ENCODE measurements around the gene SMIM21.

DNA sequence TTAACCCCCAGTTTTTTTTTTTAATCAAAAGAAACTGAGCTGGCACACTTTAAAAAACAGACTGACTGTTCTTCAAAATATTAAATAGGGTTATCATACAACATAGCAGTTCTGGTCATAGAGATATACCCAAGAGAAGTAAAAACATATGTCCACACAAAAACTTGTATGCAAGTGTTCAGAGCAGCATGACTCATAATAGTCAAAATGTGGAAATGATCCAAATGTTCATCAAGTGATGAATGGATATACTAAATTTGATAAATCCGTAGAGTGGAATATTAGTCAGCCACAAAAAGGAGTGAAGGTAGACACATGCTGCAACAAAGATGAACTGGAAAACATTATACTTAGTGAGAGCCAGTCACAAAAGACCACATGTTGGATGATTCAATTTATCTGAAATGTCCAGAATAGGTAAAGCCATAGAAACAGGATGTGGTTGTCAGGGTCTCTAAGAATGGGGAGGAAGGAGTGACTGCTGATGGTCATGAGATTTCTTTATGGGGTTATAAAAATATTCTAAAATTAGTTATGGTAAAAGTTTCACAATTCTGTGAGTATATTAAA, 5.1 kb downstream of the SMIM21 start:
- TF ChIP-seq CTCF (IDR thresholded peaks at IDR 0.05), result no peak
- TF ChIP-seq POLR2A (IDR thresholded peaks at IDR 0.05), result no peak

Data from body of pancreas (tissue), 4 donors.